ENCODE data around the gene C5orf58.

C5orf58 gene

DNA sequence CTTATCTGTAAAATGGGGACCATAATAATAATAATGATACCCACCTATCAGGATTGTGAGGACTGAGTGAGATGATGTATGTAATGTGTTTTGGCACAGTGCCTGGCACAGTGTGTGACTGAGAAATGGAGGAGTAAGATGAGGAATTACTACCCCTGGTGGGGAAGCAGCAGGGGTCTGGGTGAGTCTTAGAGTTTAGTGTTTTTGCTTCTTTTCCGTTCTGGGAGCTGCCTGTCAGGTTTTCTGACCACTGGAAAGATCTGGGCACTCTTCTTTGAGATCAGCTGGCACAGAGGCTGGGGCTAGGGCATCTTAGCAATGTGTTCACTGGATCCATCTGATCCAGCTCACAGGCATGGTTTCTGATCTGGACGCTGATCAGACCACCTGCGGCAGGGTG is 56.3 kb downstream of the C5orf58 start:
- Histone ChIP-seq H3K9me3 (peaks cover 3% of the 10 kb centered on the region), H3K4me3 (ENCODE audit: low read depth in 1 of 2, low read length in 1 of 2) (peak overlapping the region in 1 of 2 experiments; percentile 32), H3K27me3 (no peaks in the 10 kb centered on the region), H3K4me1 (ENCODE audit: control insufficient read depth in 1 of 2, insufficient read depth in 1 of 2, low read depth in 1 of 2, low read length in 1 of 2) (peaks cover 99 to 100% of the 10 kb centered on the region in 2 experiments), H3K36me3 (peaks cover 94% of the 10 kb centered on the region), H3K27ac (peak overlapping the region; percentile 97)
- no peak for TF ChIP-seq CTCF (IDR thresholded peaks at IDR 0.05)

GRCh38 chr5:170289764-170290163 is 57.0 kb downstream of the C5orf58 start:
- H3K4me3 ChIP-seq (ENCODE audit: low read depth in 1 of 2, low read length in 1 of 2): peak overlapping the region; percentile 19 to 48
- H3K36me3 ChIP-seq: peaks cover 95% of the 10 kb centered on the region
- H3K27ac ChIP-seq: peak overlapping the region; percentile 97
- TF ChIP-seq CTCF (IDR thresholded peaks at IDR 0.05): no peak
- H3K27me3 ChIP-seq: no peaks in the 10 kb centered on the region
- peaks cover 3% of the 10 kb centered on the region for H3K9me3 ChIP-seq
- peaks cover 99 to 100% of the 10 kb centered on the region in 2 experiments for H3K4me1 ChIP-seq (ENCODE audit: control insufficient read depth in 1 of 2, insufficient read depth in 1 of 2, low read depth in 1 of 2, low read length in 1 of 2)

DNA sequence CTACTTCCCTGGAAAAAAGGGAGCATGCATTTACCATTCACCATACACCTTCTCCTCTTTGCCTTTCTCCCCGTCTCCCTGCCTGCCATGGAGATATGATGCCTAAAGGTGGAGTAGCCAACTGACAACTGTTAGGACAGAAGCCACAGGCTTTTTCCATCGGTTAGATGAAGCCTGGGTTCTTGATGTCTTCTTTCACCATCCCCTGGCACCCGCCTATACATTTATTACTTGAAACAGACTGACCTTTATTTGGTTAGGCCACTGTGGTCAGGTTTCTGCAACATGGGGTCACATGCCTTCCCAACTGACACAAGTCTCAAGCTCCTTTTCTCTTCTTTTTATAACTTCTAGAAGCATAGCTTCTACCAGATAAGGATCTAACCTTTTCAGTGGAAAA is 57.7 kb downstream of the C5orf58 start:
- peak overlapping the region; percentile 97 for H3K27ac ChIP-seq
- H3K4me1 ChIP-seq (ENCODE audit: control insufficient read depth in 1 of 2, insufficient read depth in 1 of 2, low read depth in 1 of 2, low read length in 1 of 2): peaks cover 99 to 100% of the 10 kb centered on the region in 2 experiments
- no peak for TF ChIP-seq CTCF (IDR thresholded peaks at IDR 0.05)
- H3K4me3 ChIP-seq (ENCODE audit: low read depth in 1 of 2, low read length in 1 of 2): peak overlapping the region; percentile 19 to 48
- H3K9me3 ChIP-seq: peaks cover 3% of the 10 kb centered on the region
- H3K36me3 ChIP-seq: peaks cover 95% of the 10 kb centered on the region
- no peaks in the 10 kb centered on the region for H3K27me3 ChIP-seq

DNA sequence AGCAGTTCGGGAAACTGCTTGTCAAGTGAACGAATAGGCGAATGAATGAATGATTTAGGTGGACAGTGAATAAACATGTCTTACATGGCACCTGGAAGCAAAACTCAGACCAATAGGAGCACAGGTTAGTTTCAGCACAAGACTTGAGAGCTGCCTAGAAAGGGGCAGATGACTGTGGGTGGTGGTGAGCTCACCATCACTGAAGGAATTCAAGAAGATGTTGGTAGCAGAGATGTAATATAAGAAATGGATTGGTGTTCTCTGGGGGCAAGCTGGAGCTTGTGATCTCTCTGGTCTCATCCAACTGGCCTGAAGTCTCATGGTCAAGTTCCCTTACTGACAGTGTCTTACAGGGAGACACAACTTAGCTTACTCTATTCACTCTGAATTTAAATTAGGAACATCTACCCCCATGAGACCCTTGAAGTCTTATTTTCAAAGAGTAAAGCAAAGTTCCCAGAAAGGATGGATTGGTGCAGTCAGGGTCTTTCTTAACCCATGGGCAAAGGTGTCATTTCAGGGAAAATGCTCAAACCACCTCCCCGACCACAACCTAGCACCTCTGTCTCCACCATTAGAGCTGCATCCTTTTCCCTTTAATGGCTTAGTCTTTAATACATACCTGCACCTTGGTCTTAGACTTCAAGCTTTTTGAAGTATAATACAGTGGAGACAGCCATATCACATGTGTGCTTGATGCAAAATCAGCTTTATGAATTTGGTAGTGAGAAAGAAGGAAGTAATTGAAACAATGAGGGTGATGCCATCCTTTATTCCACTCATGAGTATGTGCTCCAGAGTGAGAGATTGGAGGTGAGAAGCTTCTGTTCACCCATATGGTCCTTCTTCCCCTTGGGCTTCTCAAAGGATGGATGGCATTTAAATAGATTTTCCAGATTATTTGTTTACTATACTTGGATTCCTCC is 59.7 kb downstream of the C5orf58 start:
- Histone ChIP-seq H3K27me3 (no peaks in the 10 kb centered on the region), H3K36me3 (peaks cover 75% of the 10 kb centered on the region), H3K9me3 (peaks cover 3% of the 10 kb centered on the region), H3K4me1 (ENCODE audit: control insufficient read depth in 1 of 2, insufficient read depth in 1 of 2, low read depth in 1 of 2, low read length in 1 of 2) (peaks cover 79 to 86% of the 10 kb centered on the region in 2 experiments), H3K27ac (peak overlapping the region; percentile 97), H3K4me3 (ENCODE audit: low read depth in 1 of 2, low read length in 1 of 2) (peak overlapping the region; percentile 82 to 96)
- TF ChIP-seq CTCF (IDR thresholded peaks at IDR 0.05): no peak

- Histone ChIP-seq H3K27me3 (no peaks in the 10 kb centered on the region), H3K4me1 (ENCODE audit: control insufficient read depth in 1 of 2, insufficient read depth in 1 of 2, low read depth in 1 of 2, low read length in 1 of 2) (peaks cover 78 to 84% of the 10 kb centered on the region in 2 experiments), H3K9me3 (peaks cover 3% of the 10 kb centered on the region), H3K27ac (peak overlapping the region; percentile 97), H3K4me3 (ENCODE audit: low read depth in 1 of 2, low read length in 1 of 2) (peak overlapping the region; percentile 82 to 96), H3K36me3 (peaks cover 67% of the 10 kb centered on the region)
- peak; percentile 69 for TF ChIP-seq CTCF (IDR thresholded peaks at IDR 0.05)
Observed at GRCh38 chr5:170293273-170293672, 60.5 kb downstream of the C5orf58 start.
